Activated CD4-positive, alpha-beta T cell treated with anti-CD3 and anti-CD28 coated beads for 48 hours (primary cell): Measurements from ENCODE around the gene IL17REL.
"Not testable (repeated sequence)": the region's sequence is repeated elsewhere in the genome, so short reads cannot be mapped to it uniquely, and the experiment has no call there.

Experiments used
- DNase-seq: peaks from one replicate; pipeline ENCODE4 v3.0.0-alpha.2; 2020

Gene IL17REL

DNA sequence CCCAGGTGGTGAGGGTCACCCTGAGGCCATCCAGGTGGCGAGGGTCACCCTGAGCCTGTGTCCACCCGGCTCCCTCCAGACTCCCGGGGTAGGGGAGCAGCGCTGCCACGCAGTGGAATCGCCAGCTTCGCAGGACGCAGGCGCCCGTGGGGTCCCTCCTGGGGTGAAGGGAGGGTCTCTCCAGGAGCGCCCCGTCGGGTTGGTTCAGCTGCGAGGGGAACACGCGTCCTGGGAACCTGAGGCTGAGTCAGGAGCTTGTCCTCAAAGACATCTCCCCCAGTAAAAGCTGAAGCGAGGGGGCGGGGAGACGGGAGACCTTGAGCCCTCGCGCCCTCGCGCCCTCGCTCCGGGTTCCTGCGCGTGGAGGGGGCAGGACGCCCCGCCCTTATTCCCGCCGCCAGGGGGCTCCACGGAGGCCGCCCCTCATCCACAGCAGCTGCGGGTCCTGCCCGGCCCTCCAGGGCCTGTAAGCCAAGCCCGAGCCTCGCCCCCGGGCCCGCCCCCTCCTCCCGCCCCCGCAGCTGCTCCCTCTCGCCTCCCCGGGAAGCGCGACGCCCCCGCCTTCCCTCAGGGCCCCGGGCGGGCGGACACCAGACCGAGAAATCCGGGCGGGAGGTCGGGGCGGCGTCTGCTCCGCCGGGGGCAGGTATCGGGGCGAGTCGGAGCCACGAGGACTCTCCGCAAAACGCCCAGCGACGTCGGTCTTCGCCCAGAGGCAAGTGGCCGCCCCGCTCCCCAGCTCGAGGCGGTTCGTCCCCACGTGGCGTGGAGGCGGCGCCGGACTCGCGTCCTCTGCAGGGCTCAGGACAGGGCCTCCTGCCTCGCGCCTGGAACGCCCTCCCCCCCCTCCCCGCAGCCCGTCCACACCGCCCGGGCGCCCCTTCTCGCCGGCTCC is 29.2 kb downstream of the IL17REL start:
- peak; percentile 43 for DNase-seq

DNA sequence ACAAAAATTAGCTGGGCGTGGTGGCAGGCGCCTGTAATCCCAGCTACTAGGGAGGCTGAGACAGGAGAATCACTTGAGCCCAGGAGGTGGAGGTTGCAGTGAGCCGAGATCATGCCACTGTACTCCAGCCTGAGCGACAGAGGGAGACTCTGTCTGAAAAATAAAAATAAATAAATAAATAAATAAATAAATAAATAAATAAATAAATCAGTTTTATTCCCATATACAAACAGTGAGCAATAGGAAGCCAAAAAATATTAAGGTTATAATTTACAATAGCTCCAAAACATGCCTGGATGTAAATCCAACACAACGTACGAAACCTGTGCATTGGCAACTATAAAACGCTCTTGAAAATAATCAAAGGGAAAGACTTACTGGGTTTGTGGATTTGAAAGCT is 30.8 kb downstream of the IL17REL start:
- DNase-seq: not testable (repeated sequence)

GRCh38 chr22:49979587-49980264 is 32.8 kb downstream of the IL17REL start:
- peak; percentile 74 for DNase-seq

GRCh38 chr22:49977578-49977977 is 35.0 kb downstream of the IL17REL start:
- peak; percentile 3 for DNase-seq

DNA sequence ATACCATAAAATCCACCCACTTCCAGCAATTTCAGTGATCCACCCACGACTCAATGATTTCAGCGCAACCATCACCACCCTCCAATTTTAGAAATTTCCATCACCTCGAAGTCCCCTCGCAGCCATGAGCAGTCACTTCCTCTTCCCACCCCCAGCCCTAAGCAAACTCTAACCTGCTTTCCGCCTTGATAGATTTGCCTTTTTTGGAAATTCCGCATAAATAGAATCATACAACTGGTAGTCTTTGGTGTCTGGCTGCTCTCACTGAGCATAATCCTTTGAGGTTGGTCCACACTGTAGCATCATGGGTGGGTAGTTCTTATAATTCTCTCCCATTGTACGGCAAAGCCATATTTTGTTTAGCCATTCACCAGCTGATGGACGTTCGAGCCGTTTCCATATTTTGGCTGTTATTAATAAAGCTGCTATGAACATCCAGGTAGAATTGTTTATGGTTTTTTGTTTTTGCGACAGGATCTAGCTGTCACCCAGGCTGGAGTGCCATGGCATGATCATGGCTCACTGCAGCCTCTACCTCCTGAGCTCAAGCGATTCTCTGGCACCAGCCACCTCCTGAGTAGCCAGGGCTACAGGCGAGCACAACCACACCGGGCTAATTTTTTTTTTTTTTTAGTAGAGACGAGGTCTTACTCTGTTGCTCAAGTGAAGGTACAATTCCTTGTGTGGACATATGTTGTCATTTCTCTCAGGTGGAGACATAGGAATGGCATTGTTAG is 36.0 kb downstream of the IL17REL start:
- DNase-seq: peak; percentile 74

GRCh38 chr22:49975543-49976389 is 36.8 kb downstream of the IL17REL start:
- DNase-seq: peak; percentile 73

GRCh38 chr22:49973018-49973961 is 39.3 kb downstream of the IL17REL start:
- DNase-seq: peak; percentile 3

DNA sequence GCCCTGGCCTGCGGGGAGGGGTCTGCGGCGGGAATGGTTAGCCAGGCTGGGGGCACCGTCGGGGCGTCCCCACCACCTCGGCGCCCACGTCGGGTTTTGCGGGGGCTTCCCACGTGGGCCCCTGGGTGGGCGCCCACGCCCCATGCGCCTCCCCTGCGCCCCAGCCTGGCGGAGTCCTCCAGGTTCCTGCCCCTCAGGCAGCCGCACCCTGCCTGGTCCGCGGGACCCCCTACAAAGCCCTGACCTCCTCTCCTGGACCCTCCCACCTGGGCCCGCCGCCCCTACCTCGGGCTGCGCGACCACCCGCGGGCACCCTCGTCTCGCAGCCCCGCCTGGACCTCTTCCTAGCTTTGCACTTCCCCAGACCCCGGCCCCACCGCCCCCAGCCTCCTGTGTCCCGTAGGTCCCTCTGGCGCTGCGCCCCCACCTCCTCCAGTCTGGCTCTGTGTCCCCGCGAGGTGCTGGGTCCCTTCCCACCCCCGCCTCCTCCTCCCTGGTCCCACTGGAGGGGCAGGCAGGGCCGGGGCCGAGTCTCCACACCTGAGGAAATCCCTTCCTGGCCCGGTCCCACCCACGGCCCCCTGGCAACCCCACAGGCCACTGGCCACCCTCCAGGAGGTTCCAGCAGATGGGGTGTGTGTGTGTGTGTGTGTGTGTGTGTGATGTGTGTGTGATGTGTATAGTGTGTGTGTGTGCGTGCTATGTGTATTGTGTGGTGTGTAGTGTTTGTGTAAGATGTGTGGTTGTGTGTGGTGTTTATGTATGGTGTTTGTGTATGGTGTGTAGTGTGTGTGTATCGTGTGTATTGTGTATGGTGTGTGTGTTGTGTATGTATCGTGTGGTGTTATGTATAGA is 40.2 kb downstream of the IL17REL start:
- DNase-seq: peak; percentile 37

GRCh38 chr22:49971232-49972162 is 41.1 kb downstream of the IL17REL start:
- peak; percentile 86 for DNase-seq

DNA sequence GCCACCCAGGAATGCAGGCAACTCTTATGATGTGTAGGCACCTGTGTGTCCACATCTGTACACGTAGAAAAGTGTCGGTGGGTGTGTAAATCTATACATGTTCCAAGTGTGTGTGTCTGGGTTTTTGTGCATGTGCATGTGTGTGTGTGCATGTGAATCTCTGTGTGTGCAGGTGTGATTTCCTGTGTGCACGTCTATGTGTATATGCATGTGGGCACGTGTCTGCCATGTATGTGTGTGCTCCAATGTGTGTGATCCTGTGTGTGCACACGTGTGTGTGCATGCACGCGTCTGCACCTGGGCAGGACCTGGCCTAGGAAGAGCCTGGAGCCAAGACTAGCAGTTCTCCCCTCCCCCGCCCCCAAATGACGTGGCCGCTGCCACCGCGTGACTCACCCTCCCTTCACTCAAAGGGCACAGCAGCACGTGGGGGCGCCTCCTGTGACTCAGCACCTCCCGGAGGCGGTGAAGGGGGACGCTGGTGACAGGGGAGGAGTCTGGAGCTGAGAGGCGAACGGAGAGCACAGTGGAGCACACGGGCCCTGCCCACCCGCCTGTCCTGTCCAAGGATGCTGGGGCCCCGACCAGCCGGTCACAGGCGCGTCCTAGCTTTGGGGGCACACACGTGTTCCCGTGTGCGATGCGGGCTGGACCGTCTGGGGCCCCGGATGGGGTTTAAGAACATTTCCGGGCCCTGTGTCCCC is 41.9 kb downstream of the IL17REL start:
- DNase-seq: peak; percentile 98

DNA sequence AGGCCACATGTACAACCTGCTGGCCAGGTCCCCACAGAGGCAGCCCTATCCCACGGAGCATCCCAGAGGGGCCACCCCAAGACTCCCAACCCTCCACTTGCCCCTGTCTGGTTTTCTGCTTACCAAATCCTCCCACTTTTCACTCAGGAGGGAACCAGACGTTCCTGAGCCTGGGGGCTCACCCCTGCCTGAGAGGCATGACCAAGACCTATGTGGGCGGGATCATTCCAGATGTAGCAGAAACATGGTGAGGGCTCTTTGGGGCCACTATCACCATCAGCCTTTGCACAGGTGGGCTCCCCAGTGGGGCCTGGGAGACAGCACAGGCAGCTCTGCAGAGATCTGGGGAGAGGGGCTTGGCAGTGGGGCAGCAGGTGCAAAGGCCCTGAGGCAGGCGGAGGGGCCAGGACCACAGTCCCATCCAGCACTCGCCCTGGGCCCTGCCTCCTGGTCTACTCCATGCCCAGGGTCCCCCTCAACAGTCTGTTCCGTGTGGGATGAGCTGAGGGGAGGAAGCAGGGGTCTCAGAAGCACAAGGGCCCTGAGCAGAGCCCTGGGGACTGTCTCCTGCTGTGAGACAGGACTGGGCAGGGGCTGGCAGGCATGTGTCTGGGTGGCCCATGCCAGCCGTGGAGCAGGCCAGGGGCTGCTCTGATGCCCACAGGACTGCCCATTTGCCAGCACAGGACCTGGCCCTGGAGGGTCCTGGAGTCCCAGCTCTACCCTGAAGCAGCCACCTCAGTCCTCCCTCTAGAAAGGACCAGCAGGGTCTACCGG is 42.6 kb downstream of the IL17REL start:
- DNase-seq: peak; percentile 24

DNA sequence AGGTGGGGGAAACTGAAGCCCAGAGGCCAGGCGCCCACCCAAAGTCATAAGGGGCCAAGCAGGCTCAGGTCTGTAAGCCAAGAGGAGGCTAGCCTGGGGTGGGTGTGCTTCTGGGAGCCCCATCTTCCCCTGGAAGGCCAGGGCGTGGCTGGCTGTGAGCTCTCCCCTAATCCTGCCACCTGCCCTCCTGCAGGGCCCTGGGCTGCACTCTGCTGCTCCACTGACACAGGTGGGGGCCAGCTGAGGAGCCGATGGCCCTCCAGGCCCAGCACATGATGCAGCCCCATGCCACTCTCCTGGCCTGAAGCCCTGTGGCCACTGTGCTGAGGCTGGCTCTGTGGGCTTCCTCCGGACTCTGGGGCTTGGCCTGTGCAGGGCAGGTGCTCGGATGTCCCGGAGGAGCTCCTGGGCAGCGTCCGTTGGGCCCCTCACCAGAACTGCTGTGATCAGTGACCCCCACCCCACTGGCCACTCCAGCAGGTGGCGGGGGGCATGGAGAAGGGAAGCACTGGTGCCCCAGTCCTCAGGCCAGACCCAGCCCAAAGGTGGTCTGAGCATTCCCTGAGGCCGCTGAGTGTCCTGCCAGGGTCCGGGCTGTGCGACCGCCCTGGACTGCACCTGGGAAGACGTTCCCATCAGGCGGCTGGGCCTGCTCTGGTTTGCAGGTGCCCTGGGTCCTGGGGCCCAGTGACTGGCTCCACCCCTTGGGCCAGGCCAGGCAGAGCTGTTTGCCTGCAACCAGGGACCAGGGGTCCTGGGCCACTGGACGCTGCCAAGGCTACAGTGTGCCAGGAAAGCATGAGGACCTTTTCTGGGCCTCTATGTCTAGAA is 43.5 kb downstream of the IL17REL start:
- DNase-seq: peak; percentile 17

DNA sequence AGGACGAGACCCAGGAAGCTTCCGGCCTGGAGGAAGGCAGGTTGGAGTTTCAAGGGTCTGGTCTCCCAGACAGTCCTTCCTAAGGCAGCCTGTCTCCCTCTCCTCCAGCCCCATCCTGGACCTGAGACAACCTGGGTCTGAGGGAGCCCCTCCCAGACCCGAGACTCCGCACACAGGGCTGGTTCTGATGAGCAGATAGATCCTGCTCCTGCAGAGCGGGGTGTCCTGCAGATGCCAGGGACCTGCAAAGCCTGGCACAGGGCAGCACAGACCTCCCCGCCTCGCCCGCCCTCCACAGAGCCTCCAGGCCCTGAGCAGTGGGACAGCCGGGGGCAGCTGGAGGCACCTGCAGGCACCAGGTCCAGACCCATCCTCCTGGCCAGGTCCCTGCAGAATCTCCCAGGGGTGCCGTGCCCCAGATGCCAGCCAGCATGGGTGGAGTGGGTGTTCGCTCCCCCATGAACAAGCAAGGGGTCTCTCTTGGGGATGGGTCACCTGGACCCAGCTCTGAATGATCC is 44.2 kb downstream of the IL17REL start:
- peak; percentile 23 for DNase-seq

DNA sequence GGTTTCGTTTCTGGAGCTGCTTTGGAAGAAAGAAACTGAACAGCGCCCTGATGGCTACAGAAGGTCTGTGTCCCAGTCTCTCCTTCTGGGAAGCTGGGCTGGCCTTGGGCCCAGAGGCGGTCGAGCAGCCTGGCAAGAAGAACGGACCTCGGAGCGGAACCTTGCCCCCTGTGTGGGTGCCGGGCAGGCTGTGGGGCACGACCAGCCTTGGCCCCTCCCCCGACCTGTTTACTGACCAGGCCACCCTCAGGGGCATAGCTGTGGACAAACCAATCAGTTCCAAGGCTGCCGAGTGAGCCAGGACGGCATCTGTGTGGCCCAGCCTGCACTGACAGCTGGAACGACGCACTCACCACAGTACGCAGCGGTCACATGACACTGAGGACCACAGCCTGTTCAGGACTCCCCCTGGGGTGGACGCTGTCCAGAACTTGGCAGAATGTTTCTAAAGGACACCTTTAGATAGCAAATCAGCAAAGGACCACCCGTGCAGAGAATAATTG is 44.8 kb downstream of the IL17REL start:
- peak; percentile 8 for DNase-seq

- peak; percentile 37 for DNase-seq
Measured at GRCh38 chr22:49966774-49967705, 45.5 kb downstream of the IL17REL start.
